ENCODE measurements around the gene PCDHA10. TPM values are rescaled to one million over a fixed set of nuclear protein-coding genes. Genes with fewer than 3 reads are reported as not detected.

PCDHA10 gene
- total and polyA plus RNA-seq, 2 of the 4 experiments (the other 2 are of a cell fraction), result under 0.01 to 0.02 TPM

- Histone ChIP-seq H3K4me2 (ENCODE audit: low read depth, low read length) (no peak within 1 kb of the TSS), H3K79me1 (ENCODE audit: low read depth in 1 of 2, low read length in 2 of 2) (no peaks in the 10 kb centered on the region), H4K8ac (ENCODE audit: low read depth in 2 of 2, low read length in 2 of 2) (no peak within 1 kb of the TSS), H3K27ac (ENCODE audit: insufficient read depth, low read length) (no peak within 1 kb of the TSS), H3K9me3 (ENCODE audit: control insufficient read depth, insufficient read depth, low read length) (peaks cover 9% of the 10 kb centered on the region), H3K9ac (ENCODE audit: low read depth, low read length) (no peak within 1 kb of the TSS), H3K18ac (ENCODE audit: low read depth, low read length) (no peak within 1 kb of the TSS), H3K14ac (replicated peaks; ENCODE audit: low read depth, low read length) (no peak within 1 kb of the TSS), H3K27me3 (ENCODE audit: control insufficient read depth, insufficient read depth, low read length) (no peaks in the 10 kb centered on the region), H2BK5ac (ENCODE audit: low read depth, low read length, poor library complexity, severe bottlenecking) (no peak within 1 kb of the TSS), H4K91ac (ENCODE audit: insufficient read depth, low read depth, low read length) (no peak within 1 kb of the TSS), H3K4me3 (ENCODE audit: insufficient read depth, low read depth, low read length) (no peak within 1 kb of the TSS), H2BK120ac (ENCODE audit: low read depth, low read length) (no peak within 1 kb of the TSS), H2BK15ac (ENCODE audit: low read depth, low read length) (no peak within 1 kb of the TSS), H2AK9ac (replicated peaks; ENCODE audit: low read depth, low read length, poor library complexity) (no peak within 1 kb of the TSS), H2BK20ac (ENCODE audit: low read depth, low read length) (no peak within 1 kb of the TSS), H3K36me3 (ENCODE audit: control insufficient read depth, insufficient read depth, low read length) (no peaks in the 10 kb centered on the region), H2AK5ac (ENCODE audit: low read depth, low read length) (no peak within 1 kb of the TSS), H4K5ac (ENCODE audit: low read depth, low read length) (no peak within 1 kb of the TSS), H3K9me1 (ENCODE audit: insufficient read depth, low read length) (no peaks in the 10 kb centered on the region), H2AFZ (replicated peaks; ENCODE audit: low read length, poor library complexity) (no peak within 1 kb of the TSS), H3K4me1 (ENCODE audit: control insufficient read depth, insufficient read depth, low read length) (no peaks in the 10 kb centered on the region), H3K4ac (ENCODE audit: low read depth, low read length) (no peak within 1 kb of the TSS), H3K56ac (ENCODE audit: extremely low read depth, insufficient read depth, low read length) (no peak within 1 kb of the TSS), H4K20me1 (ENCODE audit: insufficient read depth, low read length) (no peaks in the 10 kb centered on the region), H3K23ac (ENCODE audit: low read depth, low read length) (no peak within 1 kb of the TSS)
- CTCF ChIA-PET, result interaction anchor here (0.6 kb wide), 1 partner anchor 31 kb away, joined by 3 read pairs; no protein-coding TSS in a partner anchor
- DNase-seq, result no peak
- dilution Hi-C loops (cut with HindIII; ENCODE audit: low sequenced_read_pairs, unreplicated experiment), result no loop called here
- no TSS peak for BruUV-seq (replicated peaks)
- TF ChIP-seq, protein P1, sequence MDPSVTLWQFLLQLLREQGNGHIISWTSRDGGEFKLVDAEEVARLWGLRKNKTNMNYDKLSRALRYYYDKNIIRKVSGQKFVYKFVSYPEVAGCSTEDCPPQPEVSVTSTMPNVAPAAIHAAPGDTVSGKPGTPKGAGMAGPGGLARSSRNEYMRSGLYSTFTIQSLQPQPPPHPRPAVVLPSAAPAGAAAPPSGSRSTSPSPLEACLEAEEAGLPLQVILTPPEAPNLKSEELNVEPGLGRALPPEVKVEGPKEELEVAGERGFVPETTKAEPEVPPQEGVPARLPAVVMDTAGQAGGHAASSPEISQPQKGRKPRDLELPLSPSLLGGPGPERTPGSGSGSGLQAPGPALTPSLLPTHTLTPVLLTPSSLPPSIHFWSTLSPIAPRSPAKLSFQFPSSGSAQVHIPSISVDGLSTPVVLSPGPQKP (IDR thresholded peaks at IDR 0.05; ENCODE audit: borderline replicate concordance, low read depth, low read length), result no peak
- TF ChIP-seq CTCF (conservative IDR thresholded peaks at IDR 0.05; ENCODE audit: low read depth, low read length), result peak; percentile 33; the same call in 1 of the 2 replicates
- POLR2A ChIA-PET (ENCODE audit: unreplicated experiment), result no interaction called here
- intact Hi-C loops (cut with micrococcal nuclease), result no loop called here
- in situ Hi-C loops (cut with MboI; ENCODE audit: low sequenced_read_pairs), result no loop called here
- no peak for ATAC-seq (ENCODE audit: low read depth)
- 22% methylated on average over 17 of the region's 39 CpGs; no CpG with 5 or more reads in 1 of the 2 experiments for WGBS, 2 experiments (ENCODE audit: extremely low coverage in 2 of 2, insufficient read length in 1 of 2)
Measured at GRCh38 chr5:140821375-140822280, 34.1 kb upstream of the PCDHA10 start, which contains the start of gene PCDHA5. PCDHA5 (plus strand) TSS chr5:140821613.
